ENCODE data around the gene C14orf180.
"Not testable (repeated sequence)": the region's sequence is repeated elsewhere in the genome, so short reads cannot be mapped to it uniquely, and the experiment has no call there.

Gene C14orf180

GRCh38 chr14:104633276-104634137 lies 53.9 kb downstream of the C14orf180 start:
- no peak for DNase-seq

- DNase-seq = no peak
Measured at GRCh38 chr14:104634138-104634760, 54.7 kb downstream of the C14orf180 start.

GRCh38 chr14:104634886-104635570 lies 55.5 kb downstream of the C14orf180 start:
- DNase-seq = no peak

GRCh38 chr14:104635717-104636116 lies 56.2 kb downstream of the C14orf180 start:
- DNase-seq = no peak

- DNase-seq = no peak
Measured at GRCh38 chr14:104636131-104636530, 56.6 kb downstream of the C14orf180 start.

GRCh38 chr14:104636846-104637545 lies 57.4 kb downstream of the C14orf180 start:
- not testable (repeated sequence) for DNase-seq

GRCh38 chr14:104637546-104638003 lies 58.0 kb downstream of the C14orf180 start:
- DNase-seq = no peak

- DNase-seq = no peak
Measured at GRCh38 chr14:104638190-104638589, 58.6 kb downstream of the C14orf180 start.

- no peak for DNase-seq
Measured at GRCh38 chr14:104638927-104639450, 59.4 kb downstream of the C14orf180 start.

- no peak for DNase-seq
Measured at GRCh38 chr14:104639471-104639870, 59.9 kb downstream of the C14orf180 start.

All from activated CD4-positive, alpha-beta T cell treated with anti-CD3 and anti-CD28 coated beads for 48 hours (primary cell).